HG02798 (cell line): ENCODE results near the gene MAD2L1BP.
A peak's percentile ranks its signal among the peaks of the same experiment; 100 is the strongest.
"Not testable (repeated sequence)": the region's sequence is repeated elsewhere in the genome, so short reads cannot be mapped to it uniquely, and the experiment has no call there.

Experiments used
- ATAC-seq: cut with Tn5 transposase; IDR thresholded peaks from one replicate; pipeline ENCODE4 v1.9.1; 2021; ENCODE audit warnings: mild to moderate bottlenecking; ENCODE audit not compliant: unreplicated experiment, poor library complexity

The MAD2L1BP gene

DNA sequence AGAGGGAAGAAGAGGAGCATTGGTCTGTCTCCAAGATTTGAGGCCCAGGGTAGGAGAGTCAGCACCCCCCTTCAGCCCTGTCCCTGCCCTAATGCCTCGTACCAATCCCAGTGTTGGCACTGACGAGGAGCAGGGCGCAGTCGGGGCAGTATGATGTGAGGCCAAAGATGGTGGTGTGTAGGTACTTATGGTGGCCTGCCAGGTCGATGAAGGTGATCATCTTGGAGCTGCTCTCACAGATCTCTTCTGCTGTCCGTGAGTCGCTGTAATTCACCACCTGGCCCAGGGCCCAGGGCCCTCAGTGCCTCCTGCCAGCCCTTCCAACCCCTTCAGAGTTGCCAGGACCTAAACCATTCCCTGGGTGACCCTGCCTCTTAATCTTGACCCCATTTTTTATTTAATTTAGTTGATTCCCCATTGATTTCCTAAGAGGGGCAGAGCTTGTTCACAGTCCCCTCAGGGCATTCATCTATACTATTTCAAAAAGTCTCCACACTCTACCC lies 10.8 kb upstream of the MAD2L1BP start:
- no peak for ATAC-seq

DNA sequence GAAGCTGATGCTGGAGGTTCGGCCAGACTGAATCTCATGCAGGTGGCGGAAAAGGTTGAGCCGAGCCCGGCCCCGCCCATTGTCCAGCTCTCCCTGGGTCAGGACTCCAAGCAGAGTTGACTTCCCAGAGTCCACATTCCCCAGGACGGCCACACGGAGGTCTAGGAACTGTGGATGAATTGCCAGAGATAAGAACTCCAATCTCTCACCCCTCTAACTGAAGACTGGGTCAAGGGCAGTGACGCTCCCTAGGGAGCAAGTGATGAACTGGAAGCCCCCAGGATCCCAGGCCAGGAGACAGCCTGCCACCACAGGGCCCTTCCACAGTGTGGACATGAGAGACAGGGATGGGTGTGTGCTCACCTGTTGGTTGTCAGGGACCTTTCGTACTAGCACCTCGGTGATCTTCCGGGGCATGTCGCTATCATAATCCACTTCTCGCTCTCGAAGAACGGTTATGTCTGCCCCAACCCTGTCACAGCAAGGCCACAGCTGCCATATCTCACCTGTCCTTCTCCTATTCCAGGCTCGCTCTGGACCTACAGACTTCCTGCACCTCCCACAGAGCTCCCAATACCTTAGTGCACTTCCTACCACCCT lies 10.1 kb upstream of the MAD2L1BP start:
- ATAC-seq, result no peak

DNA sequence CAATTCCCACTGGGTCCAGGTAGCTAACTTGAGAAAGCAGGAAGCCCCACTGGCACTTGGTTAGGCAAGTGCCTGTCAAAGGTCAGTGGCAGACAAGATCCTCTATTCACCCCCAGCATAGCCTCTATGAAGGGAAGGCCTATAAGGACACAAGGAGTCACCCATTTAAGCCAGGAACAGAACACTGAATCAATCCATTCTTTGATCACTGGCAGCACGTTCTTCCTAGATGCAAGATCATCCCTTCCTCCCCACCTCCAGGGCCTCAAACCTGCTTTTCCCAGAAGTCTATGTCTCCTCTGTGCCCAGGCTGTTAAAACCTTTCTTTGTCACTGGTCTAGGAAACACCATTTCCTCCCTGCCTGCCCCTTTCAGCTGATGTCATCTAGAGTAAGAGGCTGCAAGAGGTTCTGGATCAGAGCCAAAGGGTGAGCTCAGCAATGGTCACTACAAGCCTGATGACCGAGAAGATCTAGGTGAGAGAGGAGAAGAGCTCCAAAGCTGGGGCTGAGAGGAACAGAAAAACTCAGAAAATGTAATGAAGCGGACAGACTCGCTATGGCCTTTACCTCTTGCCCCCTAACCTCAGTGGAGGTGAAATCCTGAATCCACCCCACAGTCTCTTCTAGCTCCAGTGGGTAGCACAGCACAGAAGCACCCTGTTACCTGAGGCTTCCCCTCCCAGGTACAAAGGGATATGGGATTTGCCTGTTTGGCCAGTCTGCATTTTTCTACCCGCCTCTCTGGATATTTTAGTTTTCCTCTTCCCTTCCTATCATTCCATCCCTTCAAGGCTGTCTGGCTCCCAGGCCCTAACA lies 8.4 kb upstream of the MAD2L1BP start:
- ATAC-seq, result no peak

DNA sequence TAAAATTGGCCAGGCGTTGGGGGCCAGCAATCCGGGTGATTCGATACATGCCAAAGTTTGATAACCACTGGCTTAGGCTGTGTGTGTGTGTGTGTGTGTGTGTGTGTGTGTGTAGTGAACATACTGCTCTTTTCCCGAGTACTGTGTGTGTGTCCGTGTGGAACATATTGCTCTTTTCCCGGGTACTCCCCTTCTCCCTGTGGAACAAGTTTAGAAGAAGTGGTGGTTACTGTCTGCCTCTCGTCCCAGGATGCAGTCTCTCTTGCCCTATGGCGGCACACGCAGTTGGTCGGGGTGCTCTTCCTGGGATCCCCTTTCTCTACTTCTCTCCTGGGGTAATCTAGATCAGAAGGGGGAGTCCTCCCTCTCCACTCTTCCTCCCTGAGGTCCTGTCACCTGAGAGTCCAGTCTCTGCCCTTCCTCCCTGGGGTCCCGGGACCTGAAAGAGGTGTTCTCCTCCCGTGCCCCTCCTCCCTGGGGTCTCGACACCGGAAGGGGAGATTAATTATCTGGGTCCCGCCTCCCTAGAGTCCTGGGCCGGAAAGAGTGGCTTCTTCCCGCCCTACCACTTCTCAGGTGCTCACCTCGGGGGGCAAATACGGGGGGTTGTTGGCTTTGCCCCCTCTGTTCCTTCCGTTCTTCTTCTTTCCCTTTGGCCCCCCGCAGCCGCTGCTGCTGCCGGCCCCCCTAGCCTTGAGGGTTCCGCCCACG lies 7.1 kb upstream of the MAD2L1BP start:
- ATAC-seq, result peak; percentile 18

DNA sequence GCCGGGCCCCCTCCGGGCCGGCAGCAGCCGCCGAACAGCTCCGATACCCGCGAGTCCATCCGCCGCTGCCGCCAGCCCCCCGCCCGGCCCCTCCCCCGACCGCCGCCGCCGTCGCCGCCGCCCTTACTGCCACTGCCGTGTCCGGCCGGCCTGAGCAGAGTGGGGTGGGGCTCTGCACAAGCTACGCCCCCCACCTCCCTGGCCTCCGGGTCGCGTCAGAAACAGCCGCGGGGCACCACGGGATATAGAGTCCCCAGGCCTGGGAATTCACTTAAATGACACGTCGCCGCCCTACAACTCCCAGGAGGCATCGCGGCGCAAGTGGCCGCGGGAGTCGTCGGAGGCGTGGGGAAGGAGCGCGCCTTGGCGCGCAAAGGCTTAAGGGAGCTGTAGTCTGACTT lies 6.5 kb upstream of the MAD2L1BP start, which contains the start of gene GTPBP2:
GTPBP2 (minus strand) TSS at position 161 of the 401 bp plus-strand sequence; CDS start at position 59, 102 bp downstream.
- peak; percentile 89 for ATAC-seq

DNA sequence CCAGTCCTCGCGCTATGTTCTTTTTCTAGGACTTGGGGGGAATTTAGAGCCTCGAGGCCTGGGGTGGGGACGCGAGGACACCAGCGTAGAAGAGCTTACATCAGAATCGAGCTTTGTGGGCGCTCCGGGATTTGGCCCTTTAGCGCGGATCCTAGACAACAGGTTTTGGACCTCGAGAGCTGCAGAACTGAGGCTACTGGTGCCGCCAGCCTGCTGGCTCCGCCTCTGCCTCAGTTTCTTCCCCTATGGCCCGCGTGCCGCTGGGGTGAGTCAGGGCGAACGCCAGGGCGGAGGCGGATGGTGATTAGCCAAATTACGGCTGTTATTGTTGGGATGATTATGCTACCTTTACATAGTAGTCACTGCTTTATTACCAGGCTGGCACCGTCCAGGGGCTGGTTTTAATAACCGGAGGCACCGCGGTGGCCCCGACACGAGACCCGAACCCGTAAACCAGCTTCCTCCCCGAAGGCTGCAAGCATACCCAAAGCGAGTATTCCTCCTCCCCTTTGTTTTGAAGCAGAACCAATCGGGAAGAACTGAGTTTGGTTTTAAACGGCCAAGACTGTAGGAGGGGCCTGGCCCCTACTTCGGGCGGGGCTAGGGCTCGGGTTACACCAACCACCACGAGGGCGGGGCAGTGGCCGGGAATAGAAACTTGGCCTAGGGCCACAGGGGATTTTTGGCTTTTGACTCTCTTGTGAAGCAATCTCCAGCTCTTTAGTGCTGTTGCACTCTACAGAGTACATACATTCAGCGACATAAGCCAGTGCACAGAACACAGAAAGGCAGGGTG lies 5.9 kb upstream of the MAD2L1BP start:
- ATAC-seq, result peak; percentile 68

DNA sequence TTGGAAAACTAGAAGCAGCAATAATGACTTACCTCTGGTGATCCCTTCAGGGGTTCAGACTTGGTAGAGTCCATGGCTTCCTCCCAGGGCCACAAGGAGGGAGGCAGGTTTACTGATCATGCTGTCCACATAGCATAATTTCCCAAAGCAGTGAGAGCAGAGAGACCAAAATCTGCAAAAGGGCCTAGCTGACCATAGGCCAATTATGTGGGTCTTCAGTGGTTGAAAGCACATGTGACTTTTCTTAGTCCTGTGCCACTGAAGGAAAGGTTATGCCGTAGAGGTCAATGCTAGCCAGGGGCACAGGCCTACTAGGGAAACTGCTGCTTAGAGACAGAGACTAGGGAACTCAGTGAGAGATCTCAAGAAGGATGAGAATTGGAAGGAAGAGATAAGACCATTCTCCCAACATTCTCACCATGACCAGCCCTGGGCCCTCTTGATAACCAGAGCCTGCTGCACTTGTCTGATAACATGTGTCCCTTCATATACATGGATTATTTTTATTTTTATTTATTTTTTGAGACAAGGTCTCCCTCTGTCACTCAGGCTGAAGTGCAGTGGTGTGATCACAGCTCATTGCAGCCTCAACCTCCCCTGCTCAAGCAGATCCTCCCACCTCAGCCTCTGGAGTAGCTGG lies 4.5 kb upstream of the MAD2L1BP start:
- ATAC-seq, result no peak

DNA sequence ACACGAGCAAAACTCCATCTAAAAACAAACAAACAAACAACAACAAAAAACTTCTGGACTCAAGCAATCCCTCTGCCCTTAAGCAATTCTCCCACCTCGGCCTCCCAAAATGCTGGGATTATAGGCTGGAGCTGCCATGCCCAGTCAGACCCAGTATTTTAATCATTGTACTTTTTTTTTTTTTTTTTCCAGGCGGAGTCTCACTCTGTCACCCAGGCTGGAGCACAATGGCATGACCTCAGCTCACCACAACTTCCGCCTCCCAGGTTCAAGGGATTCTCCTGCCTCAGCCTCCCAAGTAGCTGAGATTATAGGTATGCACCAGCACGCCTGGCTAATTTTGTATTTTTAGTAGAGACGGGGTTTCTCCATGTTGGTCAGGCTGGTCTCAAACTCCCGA lies 2.6 kb upstream of the MAD2L1BP start:
- ATAC-seq, result not testable (repeated sequence)

DNA sequence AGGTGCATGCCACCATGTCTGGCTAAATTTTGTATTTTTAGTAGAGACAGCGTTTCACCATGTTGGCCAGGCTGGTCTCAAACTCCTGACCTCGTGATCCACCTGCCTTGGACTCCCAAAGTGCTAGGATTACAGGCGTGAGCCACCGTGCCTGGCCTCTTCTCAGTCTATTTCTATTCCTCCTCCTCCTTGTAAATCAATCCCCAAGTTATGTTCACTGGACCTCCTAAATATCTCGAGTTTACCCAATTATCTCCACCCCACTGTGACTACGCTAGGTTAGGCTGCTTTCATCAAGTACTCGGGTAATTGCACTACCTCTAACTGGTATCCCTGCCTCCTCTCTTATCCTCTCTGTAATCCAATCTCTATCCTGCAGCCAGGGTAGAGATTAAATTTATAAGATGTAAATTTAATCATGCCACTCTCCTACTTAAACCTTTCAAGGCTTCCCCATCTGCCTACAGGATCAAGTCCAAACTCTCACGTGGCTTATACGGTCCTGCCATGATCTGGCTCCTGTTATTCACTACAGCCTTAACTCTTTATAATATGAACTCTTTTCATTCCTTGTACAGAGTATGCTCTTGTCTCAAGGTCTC lies 837 bp upstream of the MAD2L1BP start:
- ATAC-seq, result no peak

DNA sequence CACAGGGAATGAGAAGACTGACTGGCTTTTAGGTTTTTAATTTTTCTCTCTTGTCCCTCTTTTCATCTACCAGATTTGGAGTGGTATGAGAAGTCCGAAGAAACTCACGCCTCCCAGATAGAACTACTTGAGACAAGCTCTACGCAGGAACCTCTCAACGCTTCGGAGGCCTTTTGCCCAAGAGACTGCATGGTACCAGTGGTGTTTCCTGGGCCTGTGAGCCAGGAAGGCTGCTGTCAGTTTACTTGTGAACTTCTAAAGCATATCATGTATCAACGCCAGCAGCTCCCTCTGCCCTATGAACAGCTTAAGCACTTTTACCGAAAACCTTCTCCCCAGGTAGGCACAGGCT lies 644 bp downstream of the MAD2L1BP start:
- peak; percentile 8 for ATAC-seq

DNA sequence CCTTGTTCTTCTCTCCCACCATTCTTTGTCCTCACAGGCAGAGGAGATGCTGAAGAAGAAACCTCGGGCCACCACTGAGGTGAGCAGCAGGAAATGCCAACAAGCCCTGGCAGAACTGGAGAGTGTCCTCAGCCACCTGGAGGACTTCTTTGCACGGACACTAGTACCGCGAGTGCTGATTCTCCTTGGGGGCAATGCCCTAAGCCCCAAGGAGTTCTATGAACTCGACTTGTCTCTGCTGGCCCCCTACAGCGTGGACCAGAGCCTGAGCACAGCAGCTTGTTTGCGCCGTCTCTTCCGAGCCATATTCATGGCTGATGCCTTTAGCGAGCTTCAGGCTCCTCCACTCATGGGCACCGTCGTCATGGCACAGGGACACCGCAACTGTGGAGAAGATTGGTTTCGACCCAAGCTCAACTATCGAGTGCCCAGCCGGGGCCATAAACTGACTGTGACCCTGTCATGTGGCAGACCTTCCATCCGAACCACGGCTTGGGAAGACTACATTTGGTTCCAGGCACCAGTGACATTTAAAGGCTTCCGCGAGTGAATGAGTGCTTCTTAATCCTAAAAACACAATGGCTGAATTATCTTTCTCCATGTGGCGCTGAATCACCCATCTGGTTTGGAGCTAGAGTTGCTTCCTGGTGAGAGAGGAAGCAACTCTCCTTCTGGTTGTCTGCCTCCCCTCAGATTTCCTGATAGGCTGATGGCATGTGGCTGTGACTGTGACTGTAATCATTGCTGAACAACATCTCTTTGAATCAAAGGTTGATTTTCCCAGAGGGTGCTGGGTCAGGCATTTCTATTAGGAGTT lies 4.6 kb downstream of the MAD2L1BP start:
- ATAC-seq, result no peak

DNA sequence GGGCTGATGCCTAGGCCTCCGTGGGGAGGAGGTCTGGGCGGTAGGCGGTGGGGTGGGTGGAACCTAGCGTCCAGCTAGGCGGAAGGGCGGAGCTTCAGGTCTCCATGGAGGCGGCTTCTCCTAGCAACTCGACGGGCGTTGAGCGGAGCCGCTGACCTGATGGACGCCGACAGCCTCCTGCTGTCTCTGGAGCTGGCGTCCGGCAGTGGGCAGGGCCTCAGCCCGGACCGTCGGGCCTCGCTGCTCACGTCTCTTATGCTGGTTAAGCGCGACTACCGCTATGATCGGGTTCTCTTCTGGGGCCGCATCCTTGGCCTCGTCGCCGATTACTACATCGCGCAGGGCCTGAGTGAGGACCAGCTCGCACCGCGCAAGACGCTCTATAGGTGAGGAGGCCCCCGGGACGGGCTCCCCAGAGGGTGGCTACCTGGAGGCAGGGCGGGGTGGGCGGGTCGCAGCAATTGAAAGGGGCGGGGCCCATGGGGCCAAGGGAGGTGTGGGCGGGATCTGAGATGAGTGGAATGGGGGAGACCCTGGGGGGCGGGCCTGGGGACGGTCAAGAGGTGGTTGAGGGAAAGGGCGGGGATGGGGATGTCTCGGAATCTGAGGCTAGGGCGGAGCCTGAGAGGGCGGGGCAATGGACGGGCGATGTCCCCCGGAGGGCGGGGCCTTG lies 9.4 kb downstream of the MAD2L1BP start, which contains the start of gene RSPH9:
RSPH9 (plus strand) TSS at position 97 of the 673 bp plus-strand sequence; CDS start at position 160, 63 bp downstream.
- no peak for ATAC-seq

DNA sequence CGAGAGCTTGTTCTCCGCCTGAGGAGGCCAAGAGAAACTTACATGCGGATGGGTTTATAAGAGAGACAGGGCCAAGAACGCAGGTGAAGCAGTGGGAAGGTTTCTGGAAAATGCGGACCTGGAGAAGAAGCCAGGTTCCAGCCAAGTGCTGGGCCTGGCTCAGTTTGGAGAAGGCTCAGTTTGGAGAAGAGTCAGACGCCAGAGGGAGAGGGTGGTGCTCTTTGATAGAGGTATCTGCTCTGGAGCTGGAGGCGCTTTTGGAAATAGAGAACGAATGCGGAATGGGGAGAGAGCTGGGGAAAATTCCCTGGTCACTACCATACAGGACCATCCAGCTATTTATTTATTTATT lies 9.9 kb downstream of the MAD2L1BP start:
- ATAC-seq, result no peak

DNA sequence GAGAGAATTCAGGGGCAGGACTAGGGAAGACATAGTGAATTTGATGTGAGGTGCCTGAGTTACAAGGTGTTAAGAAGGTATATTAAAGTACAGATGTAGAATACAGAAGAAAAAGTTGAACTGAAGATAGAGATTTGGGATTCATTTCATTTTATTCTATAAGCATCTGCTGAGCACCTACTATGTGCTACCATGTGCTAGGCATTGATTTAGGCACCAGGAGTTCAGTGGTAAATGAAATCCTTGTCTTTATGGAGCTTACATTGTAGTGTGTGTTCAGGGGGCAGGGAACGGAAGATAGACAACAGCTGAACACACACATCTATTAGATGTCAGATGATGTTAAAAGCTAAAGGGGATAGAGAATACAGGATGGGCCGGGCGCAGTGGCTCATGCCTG lies 12.0 kb downstream of the MAD2L1BP start:
- no peak for ATAC-seq

DNA sequence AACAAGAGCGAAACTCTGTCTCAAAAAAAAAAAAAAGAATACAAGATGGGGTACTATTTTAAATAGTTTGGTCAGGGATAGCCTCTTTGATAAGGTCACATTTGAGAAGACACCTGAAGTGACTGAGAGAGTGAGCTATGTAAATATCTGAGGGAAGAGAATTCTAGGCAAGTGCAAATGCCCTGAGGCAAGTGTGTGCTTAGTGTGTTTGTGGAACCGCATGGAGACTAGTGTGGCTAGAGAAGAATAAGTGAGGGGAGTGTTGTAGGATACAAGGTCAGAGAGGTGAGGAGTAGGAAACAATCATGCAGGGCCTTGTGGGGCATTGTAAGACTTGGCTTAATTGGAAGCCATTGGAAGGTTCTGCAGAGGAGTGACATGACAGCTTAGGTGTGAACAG lies 12.6 kb downstream of the MAD2L1BP start:
- no peak for ATAC-seq

DNA sequence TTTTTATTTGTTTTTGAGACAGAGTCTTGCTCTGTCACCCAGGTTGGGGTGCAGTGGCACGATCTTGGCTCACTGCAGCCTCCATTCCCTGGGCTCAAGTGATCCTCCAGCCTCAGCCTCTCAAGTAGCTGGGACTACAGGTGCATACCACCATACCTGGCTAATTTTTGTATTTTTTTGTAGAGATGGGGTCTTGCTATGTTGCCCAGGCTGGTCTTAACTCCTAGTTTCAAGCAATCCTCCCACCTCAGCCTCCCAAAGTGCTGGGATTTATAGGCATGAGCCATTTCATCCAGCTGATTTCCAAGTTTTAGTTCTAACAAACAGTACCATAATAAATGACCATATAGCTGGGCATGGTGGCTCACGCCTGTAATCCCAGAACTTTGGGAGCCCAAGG lies 17.2 kb downstream of the MAD2L1BP start:
- ATAC-seq, result not testable (repeated sequence)

DNA sequence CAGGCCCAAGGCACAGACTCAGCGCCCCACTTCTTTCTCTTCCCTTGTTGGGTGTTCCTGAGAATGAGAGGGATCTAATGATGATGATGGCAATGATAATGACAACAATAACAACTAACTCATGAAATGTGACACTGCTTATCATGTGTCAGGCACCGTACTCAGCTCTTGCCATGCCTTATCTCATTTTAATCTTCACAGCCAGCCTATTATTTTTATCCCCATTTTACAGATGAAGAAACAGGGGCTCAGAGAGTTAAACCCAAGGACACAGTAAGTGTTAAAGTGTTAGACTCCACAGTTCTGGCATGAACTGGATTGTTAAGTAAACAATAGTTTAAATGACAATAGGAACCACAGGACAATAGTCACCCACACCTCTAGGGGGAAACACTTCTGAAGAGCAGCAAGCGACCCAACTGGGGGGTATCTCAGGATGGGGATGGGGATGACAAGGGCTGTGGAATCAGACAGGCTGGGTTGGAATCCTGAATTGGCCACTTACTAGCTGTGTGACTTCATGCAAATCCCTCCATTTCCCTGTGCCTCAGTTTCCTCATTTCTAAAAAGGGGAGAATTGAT lies 21.7 kb downstream of the MAD2L1BP start:
- ATAC-seq, result no peak

DNA sequence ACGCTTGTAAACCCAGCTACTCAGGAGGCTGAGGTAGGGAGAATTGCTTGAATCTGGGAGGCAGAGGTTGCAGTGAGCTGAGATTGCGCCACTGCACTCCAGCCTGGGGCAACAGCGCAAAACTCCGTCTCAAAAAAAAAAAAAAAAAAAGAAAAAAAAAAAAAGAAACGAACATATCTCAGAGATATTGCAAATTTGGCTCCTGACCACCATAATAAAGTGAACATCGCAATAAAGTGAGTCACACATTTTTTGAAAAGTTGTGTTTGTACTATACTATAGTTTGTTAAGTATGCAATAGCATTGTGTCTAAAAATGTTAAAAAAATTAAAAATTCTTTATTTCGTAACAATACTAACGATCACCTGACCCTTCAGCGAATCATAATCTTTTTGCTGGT lies 22.5 kb downstream of the MAD2L1BP start:
- ATAC-seq, result no peak
